HepG2 (cell line): ENCODE results near the gene CALML5. TPM values are rescaled to one million over a fixed set of nuclear protein-coding genes. Genes with fewer than 3 reads are reported as not detected.
A peak's percentile ranks its signal among the peaks of the same experiment; 100 is the strongest.

ENCODE experiments used
- AKAP8 ChIP-seq: sonication (generic); formaldehyde crosslinking; IDR thresholded peaks from 2 replicates; pipeline ENCODE4 v1.5.1; 2020; ENCODE audit warnings: mild to moderate bottlenecking, missing genetic modification reagents
- ELF4 ChIP-seq: sonication (generic); formaldehyde crosslinking; IDR thresholded peaks from 2 replicates; pipeline ENCODE4 v1.5.0; 2020; ENCODE audit warnings: missing genetic modification reagents, mild to moderate bottlenecking, moderate library complexity, borderline replicate concordance
- REL ChIP-seq: sonication (generic); formaldehyde crosslinking; conservative IDR thresholded peaks from 2 replicates; pipeline ENCODE4 v1.8.0; 2022; ENCODE audit warnings: mild to moderate bottlenecking, missing genetic modification reagents, moderate library complexity
- SATB2 ChIP-seq: sonication (generic); formaldehyde crosslinking; IDR thresholded peaks from 2 replicates; pipeline ENCODE4 v1.5.0; 2020; ENCODE audit warnings: missing genetic modification reagents
- TMF1 ChIP-seq: sonication (generic); formaldehyde crosslinking; IDR thresholded peaks from 2 replicates; pipeline ENCODE4 v1.8.1; 2022; ENCODE audit warnings: low read depth, missing genetic modification reagents
- ZNF121 ChIP-seq: sonication (generic); formaldehyde crosslinking; IDR thresholded peaks from 2 replicates; pipeline ENCODE4 v1.5.0; 2020; ENCODE audit warnings: mild to moderate bottlenecking, missing genetic modification reagents
- ZNF317 ChIP-seq: sonication (generic); formaldehyde crosslinking; IDR thresholded peaks from 2 replicates; pipeline ENCODE4 v1.5.0; 2020; ENCODE audit warnings: mild to moderate bottlenecking, missing genetic modification reagents
- ZNF382 ChIP-seq: sonication (generic); formaldehyde crosslinking; IDR thresholded peaks from 2 replicates; pipeline ENCODE4 v1.5.0; 2020; ENCODE audit warnings: missing genetic modification reagents, mild to moderate bottlenecking, borderline replicate concordance
- ZNF564 ChIP-seq: sonication (generic); formaldehyde crosslinking; IDR thresholded peaks from 2 replicates; pipeline ENCODE4 v1.8.1; 2023; ENCODE audit warnings: mild to moderate bottlenecking, missing genetic modification reagents
- ZNF691 ChIP-seq: sonication (generic); formaldehyde crosslinking; IDR thresholded peaks from 2 replicates; pipeline ENCODE4 v1.4.0; 2020; ENCODE audit warnings: missing genetic modification reagents, low read depth, mild to moderate bottlenecking, borderline replicate concordance
- ZNF713 ChIP-seq: sonication (generic); formaldehyde crosslinking; IDR thresholded peaks from 2 replicates; pipeline ENCODE4 v1.4.0; 2020; ENCODE audit warnings: mild to moderate bottlenecking, missing genetic modification reagents
- ZNF775 ChIP-seq: sonication (generic); formaldehyde crosslinking; IDR thresholded peaks from 2 replicates; pipeline ENCODE4 v1.4.0; 2020; ENCODE audit warnings: missing genetic modification reagents, mild to moderate bottlenecking, moderate library complexity, borderline replicate concordance
- polyA plus RNA-seq, 8 experiments: library from polyadenylated mRNA; depleted of rRNA in 3 of 8; stranded (reverse) in 7 of 8; unstranded in 1 of 8; fragments of >200 nt; fragmentation: Illumina TruSeq in 4 of 8; extraction: Trizol in 4 of 8; gene quantifications; 2 replicates each; pipeline versions ENCODE4 v1.2.1 to v1.2.3, GENCODE V29; 2011 to 2016; ENCODE audit warnings: low read depth in 4 of 8, missing spikeins in 1 of 8, mixed read lengths in 1 of 8; ENCODE audit not compliant: insufficient read depth in 1 of 8
- total RNA-seq, 5 experiments: library from RNA; depleted of rRNA; stranded (reverse); fragments of >200 nt; fragmentation: Illumina TruSeq; extraction: Trizol; gene quantifications; 2 replicates each; pipeline ENCODE4 v1.2.3, GENCODE V29; 2016; ENCODE audit warnings: low read depth in 1 of 5
- TF ChIP-seq, protein P1 (sequence below): IDR thresholded peaks from 2 replicates; pipeline ENCODE4 v1.6.1; 2016; ENCODE audit warnings: missing genetic modification reagents, missing compliant biosample characterization
- TF ChIP-seq, protein P2 (sequence below): sonication (generic); formaldehyde crosslinking; IDR thresholded peaks from 2 replicates; pipeline ENCODE4 v1.4.0; 2020; ENCODE audit warnings: mild to moderate bottlenecking, missing genetic modification reagents
- TF ChIP-seq, protein P3 (sequence below): sonication (generic); formaldehyde crosslinking; IDR thresholded peaks from 2 replicates; pipeline ENCODE4 v1.4.0; 2020; ENCODE audit warnings: mild to moderate bottlenecking, missing genetic modification reagents

CALML5 gene
- total and polyA plus RNA-seq, 2 of the 13 experiments (the other 11 are each of a cell fraction or from before 2014, with no cell fraction given), result not detected

DNA sequence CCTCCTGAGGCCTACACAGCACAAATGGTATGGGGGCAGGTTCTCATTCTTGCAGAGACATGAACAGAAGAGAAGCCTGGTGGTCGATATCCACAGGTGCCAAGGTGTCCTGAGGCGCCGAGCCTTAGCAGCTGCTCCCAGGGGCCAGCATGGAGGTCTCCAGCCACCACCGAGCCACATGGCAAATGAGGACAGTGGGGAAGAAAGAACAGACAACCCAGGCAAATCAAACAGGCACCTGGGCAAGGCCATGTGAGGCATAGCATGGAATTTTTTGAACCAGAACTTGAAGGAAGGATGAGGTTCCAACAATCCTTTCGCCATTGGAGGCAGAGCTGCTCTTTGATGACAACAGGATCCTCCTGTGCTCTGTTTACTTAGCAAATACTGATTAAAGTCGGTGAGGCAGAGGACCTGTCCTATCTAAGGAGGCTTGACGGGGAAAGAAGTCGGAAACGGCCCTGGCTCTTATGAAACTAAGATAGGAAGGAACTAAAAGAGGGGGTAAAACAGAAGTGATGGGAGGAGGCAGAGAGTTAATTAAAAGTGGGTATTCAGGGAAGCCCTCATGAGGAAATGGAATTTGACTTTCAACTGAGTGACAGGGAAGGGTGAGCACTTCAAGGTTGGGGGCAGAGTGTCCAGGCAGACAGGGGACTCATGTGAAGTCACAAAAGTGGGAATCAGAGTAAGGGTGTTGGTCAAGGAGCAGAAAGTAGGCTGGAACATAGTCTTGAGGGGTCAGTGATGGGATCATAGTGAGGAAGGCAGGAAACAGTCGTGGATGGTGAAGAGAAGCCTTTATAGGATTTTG lies 16.8 kb upstream of the CALML5 start (continued):
- no peak for TF ChIP-seq ZNF317 (CRISPR knock-in tag)
- no peak for TF ChIP-seq SATB2 (CRISPR knock-in tag)
- TF ChIP-seq TMF1, result no peak
- TF ChIP-seq, protein P1, sequence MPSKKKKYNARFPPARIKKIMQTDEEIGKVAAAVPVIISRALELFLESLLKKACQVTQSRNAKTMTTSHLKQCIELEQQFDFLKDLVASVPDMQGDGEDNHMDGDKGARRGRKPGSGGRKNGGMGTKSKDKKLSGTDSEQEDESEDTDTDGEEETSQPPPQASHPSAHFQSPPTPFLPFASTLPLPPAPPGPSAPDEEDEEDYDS (CRISPR knock-in tag), result no peak
- no peak for TF ChIP-seq ELF4 (CRISPR knock-in tag)
- no peak for TF ChIP-seq AKAP8 (CRISPR knock-in tag)
- no peak for TF ChIP-seq ZNF121
- TF ChIP-seq, protein P2, sequence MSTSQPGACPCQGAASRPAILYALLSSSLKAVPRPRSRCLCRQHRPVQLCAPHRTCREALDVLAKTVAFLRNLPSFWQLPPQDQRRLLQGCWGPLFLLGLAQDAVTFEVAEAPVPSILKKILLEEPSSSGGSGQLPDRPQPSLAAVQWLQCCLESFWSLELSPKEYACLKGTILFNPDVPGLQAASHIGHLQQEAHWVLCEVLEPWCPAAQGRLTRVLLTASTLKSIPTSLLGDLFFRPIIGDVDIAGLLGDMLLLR (CRISPR knock-in tag), result no peak
- no peak for TF ChIP-seq ZNF691 (CRISPR knock-in tag)
- TF ChIP-seq ZNF382, result no peak
- no peak for TF ChIP-seq REL (CRISPR knock-in tag)
- no peak for TF ChIP-seq ZNF775 (CRISPR knock-in tag)
- TF ChIP-seq, protein P3, sequence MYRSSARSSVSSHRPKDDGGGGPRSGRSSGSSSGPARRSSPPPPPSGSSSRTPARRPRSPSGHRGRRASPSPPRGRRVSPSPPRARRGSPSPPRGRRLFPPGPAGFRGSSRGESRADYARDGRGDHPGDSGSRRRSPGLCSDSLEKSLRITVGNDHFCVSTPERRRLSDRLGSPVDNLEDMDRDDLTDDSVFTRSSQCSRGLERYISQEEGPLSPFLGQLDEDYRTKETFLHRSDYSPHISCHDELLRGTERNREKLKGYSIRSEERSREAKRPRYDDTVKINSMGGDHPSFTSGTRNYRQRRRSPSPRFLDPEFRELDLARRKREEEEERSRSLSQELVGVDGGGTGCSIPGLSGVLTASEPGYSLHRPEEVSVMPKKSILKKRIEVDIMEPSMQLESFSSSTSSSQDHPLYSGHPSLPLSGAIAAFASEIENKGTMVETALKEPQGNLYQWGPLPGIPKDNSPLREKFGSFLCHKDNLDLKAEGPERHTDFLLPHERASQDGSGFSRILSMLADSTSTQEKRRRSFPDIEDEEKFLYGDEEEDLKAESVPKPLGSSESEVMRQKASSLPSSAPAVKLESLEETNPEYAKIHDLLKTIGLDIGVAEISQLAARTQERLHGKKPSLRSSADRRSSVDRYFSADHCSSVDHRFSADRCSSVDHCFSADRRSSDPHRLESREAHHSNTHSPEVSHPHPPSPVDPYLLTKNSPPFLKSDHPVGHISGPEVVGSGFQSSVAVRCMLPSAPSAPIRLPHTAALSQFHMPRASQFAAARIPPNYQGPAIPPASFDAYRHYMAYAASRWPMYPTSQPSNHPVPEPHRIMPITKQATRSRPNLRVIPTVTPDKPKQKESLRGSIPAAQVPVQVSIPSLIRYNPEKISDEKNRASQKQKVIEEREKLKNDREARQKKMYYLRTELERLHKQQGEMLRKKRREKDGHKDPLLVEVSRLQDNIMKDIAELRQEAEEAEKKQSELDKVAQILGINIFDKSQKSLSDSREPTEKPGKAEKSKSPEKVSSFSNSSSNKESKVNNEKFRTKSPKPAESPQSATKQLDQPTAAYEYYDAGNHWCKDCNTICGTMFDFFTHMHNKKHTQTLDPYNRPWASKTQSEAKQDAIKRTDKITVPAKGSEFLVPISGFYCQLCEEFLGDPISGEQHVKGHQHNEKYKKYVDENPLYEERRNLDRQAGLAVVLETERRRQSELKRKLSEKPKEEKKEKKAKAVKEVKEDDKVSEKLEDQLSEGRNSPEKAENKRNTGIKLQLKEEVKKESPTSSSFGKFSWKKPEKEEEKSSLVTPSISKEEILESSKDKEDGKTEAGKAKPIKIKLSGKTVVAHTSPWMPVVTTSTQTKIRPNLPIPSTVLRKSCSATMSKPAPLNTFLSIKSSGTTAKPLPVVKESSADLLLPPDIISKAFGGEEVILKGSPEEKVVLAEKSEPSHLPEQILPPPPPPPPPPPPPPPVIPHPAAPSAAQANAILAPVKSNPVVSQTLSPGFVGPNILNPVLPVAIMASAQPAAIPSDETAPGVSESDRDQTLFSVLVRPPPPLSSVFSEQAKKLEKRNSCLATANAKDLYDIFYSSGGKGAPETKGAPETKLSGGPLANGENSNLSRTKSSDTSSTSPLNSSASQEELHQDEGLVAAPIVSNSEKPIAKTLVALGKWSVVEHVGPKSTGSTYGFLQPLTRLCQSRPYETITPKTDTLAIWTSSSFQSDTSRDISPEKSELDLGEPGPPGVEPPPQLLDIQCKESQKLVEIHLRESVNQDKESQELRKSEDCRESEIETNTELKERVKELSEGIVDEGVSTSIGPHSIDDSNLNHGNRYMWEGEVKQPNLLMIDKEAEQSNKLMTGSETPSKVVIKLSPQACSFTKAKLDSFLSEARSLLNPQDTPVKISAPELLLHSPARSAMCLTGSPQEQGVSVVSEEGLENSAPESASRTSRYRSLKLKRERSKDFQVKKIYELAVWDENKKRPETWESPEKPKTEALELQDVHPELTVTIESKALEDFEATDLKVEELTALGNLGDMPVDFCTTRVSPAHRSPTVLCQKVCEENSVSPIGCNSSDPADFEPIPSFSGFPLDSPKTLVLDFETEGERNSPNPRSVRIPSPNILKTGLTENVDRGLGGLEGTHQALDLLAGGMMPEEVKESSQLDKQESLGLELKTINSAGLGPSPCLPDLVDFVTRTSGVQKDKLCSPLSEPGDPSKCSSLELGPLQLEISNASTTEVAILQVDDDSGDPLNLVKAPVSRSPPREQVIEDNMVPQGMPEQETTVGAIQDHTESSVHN (CRISPR knock-in tag), result no peak
- TF ChIP-seq ZNF713 (CRISPR knock-in tag), result no peak
- TF ChIP-seq ZNF564 (CRISPR knock-in tag), result peak; percentile 45; the same call in 1 of the 2 replicates
